HG02870 (cell line): ENCODE measurements around the gene PPP6R1.

Experiments
- ATAC-seq: cut with Tn5 transposase; IDR thresholded peaks from one replicate; pipeline ENCODE4 v1.9.1; 2021; ENCODE audit warnings: mild to moderate bottlenecking, moderate library complexity; ENCODE audit not compliant: unreplicated experiment

The PPP6R1 gene

GRCh38 chr19:55188625-55189024 lies 70.2 kb downstream of the PPP6R1 start:
- ATAC-seq, result no peak

GRCh38 chr19:55186080-55186479 lies 72.7 kb downstream of the PPP6R1 start:
- no peak for ATAC-seq

GRCh38 chr19:55181740-55182139 lies 77.1 kb downstream of the PPP6R1 start:
- ATAC-seq, result no peak
